DND-41 (cell line): Measurements from ENCODE around the gene BCL7C.

Experiments used
- EZH2 ChIP-seq: IDR thresholded peaks from 3 replicates; pipeline ENCODE4 v1.6.1; 2012; ENCODE audit warnings: borderline replicate concordance, low read depth, mild to moderate bottlenecking, moderate library complexity, low read length, inconsistent platforms; ENCODE audit not compliant: severe bottlenecking
- TF ChIP-seq, protein P1 (sequence below): IDR thresholded peaks from 2 replicates; pipeline ENCODE4 v1.5.1; 2012; ENCODE audit warnings: borderline replicate concordance, low read length, moderate library complexity, mild to moderate bottlenecking; ENCODE audit not compliant: poor library complexity, severe bottlenecking; ENCODE audit errors: extremely low read depth

DNA sequence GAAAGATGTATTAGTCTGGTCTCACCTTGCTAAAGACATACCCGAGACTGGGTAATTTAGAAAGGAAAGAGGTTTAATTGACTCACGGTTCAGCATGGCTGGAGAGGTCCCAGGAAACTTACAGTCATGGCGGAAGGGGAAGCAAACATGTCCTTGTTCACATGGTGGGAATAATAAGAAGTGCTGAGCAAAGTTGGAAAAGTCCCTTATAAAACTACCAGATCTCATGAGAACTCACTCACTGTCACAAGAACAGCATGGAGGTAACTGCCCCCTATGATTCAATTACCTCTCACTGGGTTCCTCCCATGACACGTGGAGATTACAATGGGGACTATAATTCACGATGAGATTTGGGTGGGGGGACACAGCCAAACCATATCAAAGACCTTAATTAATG lies 53.3 kb downstream of the BCL7C start:
- TF ChIP-seq, protein P1, sequence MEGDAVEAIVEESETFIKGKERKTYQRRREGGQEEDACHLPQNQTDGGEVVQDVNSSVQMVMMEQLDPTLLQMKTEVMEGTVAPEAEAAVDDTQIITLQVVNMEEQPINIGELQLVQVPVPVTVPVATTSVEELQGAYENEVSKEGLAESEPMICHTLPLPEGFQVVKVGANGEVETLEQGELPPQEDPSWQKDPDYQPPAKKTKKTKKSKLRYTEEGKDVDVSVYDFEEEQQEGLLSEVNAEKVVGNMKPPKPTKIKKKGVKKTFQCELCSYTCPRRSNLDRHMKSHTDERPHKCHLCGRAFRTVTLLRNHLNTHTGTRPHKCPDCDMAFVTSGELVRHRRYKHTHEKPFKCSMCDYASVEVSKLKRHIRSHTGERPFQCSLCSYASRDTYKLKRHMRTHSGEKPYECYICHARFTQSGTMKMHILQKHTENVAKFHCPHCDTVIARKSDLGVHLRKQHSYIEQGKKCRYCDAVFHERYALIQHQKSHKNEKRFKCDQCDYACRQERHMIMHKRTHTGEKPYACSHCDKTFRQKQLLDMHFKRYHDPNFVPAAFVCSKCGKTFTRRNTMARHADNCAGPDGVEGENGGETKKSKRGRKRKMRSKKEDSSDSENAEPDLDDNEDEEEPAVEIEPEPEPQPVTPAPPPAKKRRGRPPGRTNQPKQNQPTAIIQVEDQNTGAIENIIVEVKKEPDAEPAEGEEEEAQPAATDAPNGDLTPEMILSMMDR: no peak
- TF ChIP-seq EZH2: no peak
